Uterus (tissue), 2 donors: Measurements from ENCODE around the gene GBGT1.

Experiments
- POLR2A ChIP-seq, 2 donors: fragments of 450-650 bp; IDR thresholded peaks; one replicate each; pipeline ENCODE4 v1.6.1; 2016; ENCODE audit warnings: antibody characterized with exemption in 2 of 2, mild to moderate bottlenecking in 1 of 2, moderate library complexity in 1 of 2
- TF ChIP-seq, protein P1 (sequence below), 4 experiments: fragments of 200-600 bp in 2 of 4; fragments of 450-650 bp in 2 of 4; sonication (generic) in 2 of 4; IDR thresholded peaks; one replicate each; pipeline ENCODE4 v1.5.1; 2016 to 2019; ENCODE audit warnings: antibody characterized with exemption in 4 of 4, mild to moderate bottlenecking in 2 of 4, moderate library complexity in 1 of 4

DNA sequence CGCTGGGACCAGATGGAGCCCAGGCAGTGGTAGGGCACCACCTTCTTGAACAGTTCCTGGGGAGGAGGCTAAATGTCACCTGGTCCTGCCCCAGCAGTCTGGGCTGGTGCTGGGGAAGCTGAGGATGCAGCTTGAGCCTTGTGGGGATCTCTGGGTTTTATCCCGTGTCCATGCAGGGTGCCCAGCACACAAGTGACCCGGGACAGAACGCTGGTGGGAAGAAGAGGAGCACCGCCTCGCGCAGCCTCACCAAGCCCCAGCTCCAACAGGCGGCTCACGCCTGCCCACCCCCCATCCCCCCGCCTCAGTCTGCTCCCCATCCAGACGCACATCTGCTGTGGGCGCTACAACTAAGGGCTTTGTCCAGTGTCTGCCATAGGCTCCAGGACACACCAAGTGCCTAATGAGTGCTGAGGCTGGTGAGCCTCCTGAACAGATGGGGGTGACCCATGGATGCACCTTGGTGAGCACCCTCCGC is 56.4 kb downstream of the GBGT1 start:
- no peak for TF ChIP-seq POLR2A (IDR thresholded peaks at IDR 0.05)
- TF ChIP-seq, protein P1, sequence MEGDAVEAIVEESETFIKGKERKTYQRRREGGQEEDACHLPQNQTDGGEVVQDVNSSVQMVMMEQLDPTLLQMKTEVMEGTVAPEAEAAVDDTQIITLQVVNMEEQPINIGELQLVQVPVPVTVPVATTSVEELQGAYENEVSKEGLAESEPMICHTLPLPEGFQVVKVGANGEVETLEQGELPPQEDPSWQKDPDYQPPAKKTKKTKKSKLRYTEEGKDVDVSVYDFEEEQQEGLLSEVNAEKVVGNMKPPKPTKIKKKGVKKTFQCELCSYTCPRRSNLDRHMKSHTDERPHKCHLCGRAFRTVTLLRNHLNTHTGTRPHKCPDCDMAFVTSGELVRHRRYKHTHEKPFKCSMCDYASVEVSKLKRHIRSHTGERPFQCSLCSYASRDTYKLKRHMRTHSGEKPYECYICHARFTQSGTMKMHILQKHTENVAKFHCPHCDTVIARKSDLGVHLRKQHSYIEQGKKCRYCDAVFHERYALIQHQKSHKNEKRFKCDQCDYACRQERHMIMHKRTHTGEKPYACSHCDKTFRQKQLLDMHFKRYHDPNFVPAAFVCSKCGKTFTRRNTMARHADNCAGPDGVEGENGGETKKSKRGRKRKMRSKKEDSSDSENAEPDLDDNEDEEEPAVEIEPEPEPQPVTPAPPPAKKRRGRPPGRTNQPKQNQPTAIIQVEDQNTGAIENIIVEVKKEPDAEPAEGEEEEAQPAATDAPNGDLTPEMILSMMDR (IDR thresholded peaks at IDR 0.05) = no peak
